Measurements from ENCODE around the gene POLH. TPM values are rescaled to one million over a fixed set of nuclear protein-coding genes. Genes with fewer than 3 reads are reported as not detected.
"Not testable (repeated sequence)": the region's sequence is repeated elsewhere in the genome, so short reads cannot be mapped to it uniquely, and the experiment has no call there.

POLH gene
- total RNA-seq (ENCODE audit: unreplicated experiment): 12.5 TPM
- long read RNA-seq, partial matches to known transcripts: 1 of 8 reads
- long read RNA-seq, other reads (novel, unspliced or antisense): 5 of 8 reads

DNA sequence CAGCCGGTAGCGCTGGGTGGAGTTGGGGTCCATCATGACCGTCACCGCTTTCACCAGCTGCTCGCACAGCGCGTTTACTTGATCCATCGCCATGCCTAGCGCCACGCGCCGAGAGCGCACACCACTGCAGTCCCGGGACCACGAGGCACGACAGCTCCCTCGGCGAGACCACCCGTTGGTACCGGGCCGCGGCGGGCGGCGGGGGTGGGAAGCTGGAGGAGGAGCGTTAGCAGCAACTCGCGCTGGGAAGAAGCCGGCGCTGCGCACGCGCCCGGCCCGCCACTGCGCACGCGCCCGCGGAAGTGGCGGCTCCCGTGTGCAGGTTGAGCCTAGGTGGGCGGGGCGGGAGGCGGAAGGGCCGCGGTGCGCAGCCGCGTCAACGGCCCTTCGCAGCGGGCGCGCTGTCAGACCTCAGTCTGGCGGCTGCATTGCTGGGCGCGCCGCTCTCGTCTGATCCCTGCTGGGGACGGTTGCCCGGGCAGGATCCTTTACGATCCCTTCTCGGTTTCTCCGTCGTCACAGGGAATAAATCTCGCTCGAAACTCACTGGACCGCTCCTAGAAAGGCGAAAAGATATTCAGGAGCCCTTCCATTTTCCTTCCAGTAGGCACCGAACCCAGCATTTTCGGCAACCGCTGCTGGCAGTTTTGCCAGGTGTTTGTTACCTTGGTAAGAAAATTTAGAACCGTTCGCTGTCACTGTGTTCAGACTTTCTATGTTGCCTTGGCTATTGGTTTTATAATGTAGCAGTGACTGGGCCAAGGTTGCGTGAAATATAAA, at the start of gene POLH, which contains the start of gene XPO5:
POLH (plus strand) TSS at position 414 of the 780 bp plus-strand sequence. CDS start 6,135 bp downstream, outside the sequence.
XPO5 (minus strand) TSS at position 267 of the 780 bp plus-strand sequence; CDS start at position 93, 174 bp downstream.
- TF ChIP-seq, protein P1, sequence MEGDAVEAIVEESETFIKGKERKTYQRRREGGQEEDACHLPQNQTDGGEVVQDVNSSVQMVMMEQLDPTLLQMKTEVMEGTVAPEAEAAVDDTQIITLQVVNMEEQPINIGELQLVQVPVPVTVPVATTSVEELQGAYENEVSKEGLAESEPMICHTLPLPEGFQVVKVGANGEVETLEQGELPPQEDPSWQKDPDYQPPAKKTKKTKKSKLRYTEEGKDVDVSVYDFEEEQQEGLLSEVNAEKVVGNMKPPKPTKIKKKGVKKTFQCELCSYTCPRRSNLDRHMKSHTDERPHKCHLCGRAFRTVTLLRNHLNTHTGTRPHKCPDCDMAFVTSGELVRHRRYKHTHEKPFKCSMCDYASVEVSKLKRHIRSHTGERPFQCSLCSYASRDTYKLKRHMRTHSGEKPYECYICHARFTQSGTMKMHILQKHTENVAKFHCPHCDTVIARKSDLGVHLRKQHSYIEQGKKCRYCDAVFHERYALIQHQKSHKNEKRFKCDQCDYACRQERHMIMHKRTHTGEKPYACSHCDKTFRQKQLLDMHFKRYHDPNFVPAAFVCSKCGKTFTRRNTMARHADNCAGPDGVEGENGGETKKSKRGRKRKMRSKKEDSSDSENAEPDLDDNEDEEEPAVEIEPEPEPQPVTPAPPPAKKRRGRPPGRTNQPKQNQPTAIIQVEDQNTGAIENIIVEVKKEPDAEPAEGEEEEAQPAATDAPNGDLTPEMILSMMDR (IDR thresholded peaks at IDR 0.05; ENCODE audit: unreplicated experiment): no peak
- Mint-ChIP-seq H3K4me1 (ENCODE audit: unreplicated experiment) (peaks cover 14% of the 10 kb centered on the region), H3K9me3 (ENCODE audit: unreplicated experiment) (no peaks in the 10 kb centered on the region), H3K4me3 (ENCODE audit: unreplicated experiment) (peak within 1 kb of the TSS; percentile 99), H3K27me3 (ENCODE audit: unreplicated experiment) (peaks cover 9% of the 10 kb centered on the region), H3K27ac (ENCODE audit: unreplicated experiment) (peak within 1 kb of the TSS; percentile 70), H3K36me3 (ENCODE audit: low read depth, unreplicated experiment) (peaks cover 10% of the 10 kb centered on the region)
- peak; percentile 93 for DNase-seq (ENCODE audit: low spot score)

- peaks cover 7% of the 10 kb centered on the region for H3K36me3 Mint-ChIP-seq (ENCODE audit: low read depth, unreplicated experiment)
- no peak overlapping the region for H3K27ac Mint-ChIP-seq (ENCODE audit: unreplicated experiment)
- TF ChIP-seq, protein P1 (IDR thresholded peaks at IDR 0.05; ENCODE audit: unreplicated experiment): no peak
Measured at GRCh38 chr6:43532201-43532600, 43.8 kb upstream of the POLH start.

GRCh38 chr6:43538986-43539385, 37.0 kb upstream of the POLH start:
- H3K4me3 Mint-ChIP-seq (ENCODE audit: unreplicated experiment); H3K27me3 Mint-ChIP-seq (ENCODE audit: unreplicated experiment); DNase-seq (ENCODE audit: low spot score); H3K4me1 Mint-ChIP-seq (ENCODE audit: unreplicated experiment); H3K9me3 Mint-ChIP-seq (ENCODE audit: unreplicated experiment); H3K27ac Mint-ChIP-seq (ENCODE audit: unreplicated experiment): not testable (repeated sequence)
- H3K36me3 Mint-ChIP-seq (ENCODE audit: low read depth, unreplicated experiment): peaks cover 10% of the 10 kb centered on the region

More at GRCh38 chr6:43532201-43532600, 43.8 kb upstream of the POLH start:
- Mint-ChIP-seq H3K4me3 (ENCODE audit: unreplicated experiment) (no peak overlapping the region), H3K4me1 (ENCODE audit: unreplicated experiment) (no peaks in the 10 kb centered on the region), H3K9me3 (ENCODE audit: unreplicated experiment) (no peaks in the 10 kb centered on the region), H3K27me3 (ENCODE audit: unreplicated experiment) (no peaks in the 10 kb centered on the region)
- no peak for DNase-seq (ENCODE audit: low spot score)

- peaks cover 10% of the 10 kb centered on the region for H3K36me3 Mint-ChIP-seq (ENCODE audit: low read depth, unreplicated experiment)
- not testable (repeated sequence) for H3K27me3 Mint-ChIP-seq (ENCODE audit: unreplicated experiment); DNase-seq (ENCODE audit: low spot score); H3K27ac Mint-ChIP-seq (ENCODE audit: unreplicated experiment); H3K4me1 Mint-ChIP-seq (ENCODE audit: unreplicated experiment); H3K9me3 Mint-ChIP-seq (ENCODE audit: unreplicated experiment); H3K4me3 Mint-ChIP-seq (ENCODE audit: unreplicated experiment)
Measured at GRCh38 chr6:43539409-43539808, 36.6 kb upstream of the POLH start.

GRCh38 chr6:43540507-43540906, 35.5 kb upstream of the POLH start:
- Mint-ChIP-seq H3K4me3 (ENCODE audit: unreplicated experiment) (no peak overlapping the region), H3K27me3 (ENCODE audit: unreplicated experiment) (no peaks in the 10 kb centered on the region), H3K9me3 (ENCODE audit: unreplicated experiment) (no peaks in the 10 kb centered on the region), H3K4me1 (ENCODE audit: unreplicated experiment) (no peaks in the 10 kb centered on the region), H3K27ac (ENCODE audit: unreplicated experiment) (no peak overlapping the region), H3K36me3 (ENCODE audit: low read depth, unreplicated experiment) (peaks cover 10% of the 10 kb centered on the region)
- TF ChIP-seq, protein P1 (IDR thresholded peaks at IDR 0.05; ENCODE audit: unreplicated experiment): no peak
- DNase-seq (ENCODE audit: low spot score): no peak

All from endothelial cell (in vitro differentiated cells).